ENCODE results near the gene FKRP.
A peak's percentile ranks its signal among the peaks of the same experiment; 100 is the strongest.

Gene FKRP

GRCh38 chr19:46732172-46732938 lies 13.5 kb upstream of the FKRP start:
- no peak for DNase-seq

DNA sequence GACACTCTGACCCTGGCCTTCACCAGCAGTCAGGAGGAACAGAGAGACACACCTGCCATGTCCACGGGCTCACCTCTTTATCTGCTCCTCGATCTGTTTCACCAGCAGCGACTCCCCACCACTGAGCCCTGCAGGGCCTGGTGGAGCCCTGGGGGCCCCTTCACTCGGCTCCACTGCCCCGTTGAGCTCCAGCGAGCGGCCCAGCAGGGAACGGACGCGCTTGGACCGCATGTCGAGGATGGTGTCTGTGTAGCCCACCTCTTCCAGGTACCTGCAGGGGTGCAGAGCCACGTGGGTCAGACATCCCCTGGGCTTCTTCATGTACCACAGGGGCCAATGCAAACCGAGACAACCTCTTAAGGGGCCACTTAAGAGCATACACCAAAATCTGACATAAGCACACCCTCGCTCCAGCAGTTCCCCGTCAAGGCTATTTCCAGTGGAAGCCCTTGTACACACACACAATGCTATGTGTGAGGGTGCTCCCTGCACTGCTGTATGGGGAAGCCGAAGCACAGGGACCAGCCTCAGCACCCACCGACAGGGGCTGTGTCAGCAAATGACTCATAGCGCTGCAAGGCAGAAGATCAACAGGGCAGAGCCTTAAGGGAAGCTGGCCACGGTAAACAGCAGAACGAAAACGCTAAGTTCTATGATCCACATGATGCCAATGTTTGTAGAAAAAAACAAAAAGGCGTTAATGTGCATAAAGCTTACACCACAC lies 12.7 kb upstream of the FKRP start:
- DNase-seq: no peak

DNA sequence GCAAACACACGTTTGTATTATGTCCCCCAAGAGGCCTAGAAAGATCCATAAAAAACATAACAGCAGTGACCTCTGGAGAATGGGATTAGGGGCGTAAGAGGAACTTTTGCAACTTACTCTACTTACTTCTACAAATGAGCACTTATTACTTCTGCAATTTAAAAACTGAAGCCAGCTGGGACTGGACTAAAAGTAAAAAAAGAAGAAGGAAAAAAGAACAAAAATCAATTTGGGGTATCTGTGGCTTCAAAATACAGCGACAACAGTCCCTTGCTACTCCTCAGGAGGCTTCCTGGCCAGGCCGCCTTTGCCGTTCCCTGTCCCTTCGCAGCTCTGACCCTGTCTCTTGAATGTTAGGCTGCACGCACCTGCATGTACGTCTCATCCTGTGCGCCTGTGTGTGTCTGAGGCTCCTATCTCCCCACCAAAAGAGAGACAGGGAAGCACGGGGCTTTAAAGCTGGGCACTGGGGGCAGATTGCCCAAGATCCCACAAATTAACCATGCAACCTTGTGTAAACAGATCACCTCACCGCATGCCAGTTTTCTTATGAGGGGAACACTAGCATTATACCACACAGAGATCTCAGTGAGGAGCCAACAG lies 12.1 kb upstream of the FKRP start:
- no peak for DNase-seq

DNA sequence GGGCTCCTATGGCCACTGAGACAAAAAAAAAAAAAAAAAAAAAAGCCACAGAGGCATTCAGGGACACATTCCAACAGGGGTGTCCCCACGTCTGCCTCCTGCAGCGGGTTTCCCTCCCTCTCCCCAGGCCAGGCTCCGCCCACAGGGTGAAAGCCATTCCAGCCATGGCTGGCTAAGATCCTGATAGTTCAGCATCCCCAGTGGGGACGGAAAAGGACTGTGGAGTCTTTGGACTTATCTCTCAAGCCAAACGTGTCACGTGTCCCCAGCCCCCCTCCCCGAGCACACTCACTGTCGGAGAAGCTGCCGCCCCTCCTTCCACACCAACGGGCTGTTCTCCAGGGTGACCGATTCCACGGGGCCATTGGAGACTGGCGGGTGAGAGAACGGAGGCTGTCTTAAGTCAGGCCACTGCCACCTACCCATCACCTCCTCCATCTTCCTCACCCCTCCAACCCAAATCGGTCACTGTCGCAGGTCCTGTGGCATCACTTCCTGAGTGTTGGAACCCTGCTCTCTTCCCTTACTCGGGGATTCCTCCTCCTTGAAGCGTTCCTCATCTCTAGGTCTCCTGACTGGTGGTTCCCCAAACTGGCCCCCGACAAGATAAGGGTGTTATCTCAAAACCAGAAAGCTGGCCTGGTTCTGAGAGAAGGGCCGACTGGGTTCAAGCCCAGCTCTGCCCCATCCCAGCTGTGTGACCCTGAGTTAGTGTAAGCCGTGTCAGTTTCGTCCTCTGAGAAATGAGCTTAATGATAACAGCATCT lies 9.1 kb upstream of the FKRP start:
- DNase-seq: no peak

GRCh38 chr19:46737298-46737654 lies 8.6 kb upstream of the FKRP start:
- DNase-seq: no peak

GRCh38 chr19:46737761-46738171 lies 8.1 kb upstream of the FKRP start:
- DNase-seq: no peak

GRCh38 chr19:46739290-46739771 lies 6.5 kb upstream of the FKRP start:
- DNase-seq: no peak

DNA sequence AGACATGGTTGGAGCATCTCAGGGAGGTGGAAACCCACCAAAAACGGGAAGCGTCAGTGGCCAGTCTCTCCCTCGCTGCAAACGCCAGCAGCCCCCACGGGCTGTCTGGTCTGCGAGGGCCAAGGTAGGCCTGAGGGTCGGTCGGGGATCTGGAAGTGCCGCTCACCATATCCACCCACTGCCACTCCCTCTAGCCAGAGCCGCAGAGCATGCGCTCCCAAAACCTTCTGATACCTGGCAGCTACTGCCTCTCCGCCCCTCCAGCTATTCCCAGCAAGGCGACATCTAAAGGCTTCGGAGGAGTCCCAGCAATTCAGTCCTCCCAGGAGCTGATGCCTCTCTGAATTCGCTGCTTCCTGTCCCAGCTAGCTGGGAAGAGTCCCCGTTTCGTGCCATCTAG lies 4.4 kb upstream of the FKRP start:
- no peak for DNase-seq

- DNase-seq: no peak
Observed at GRCh38 chr19:46742926-46743480, 2.9 kb upstream of the FKRP start.

DNA sequence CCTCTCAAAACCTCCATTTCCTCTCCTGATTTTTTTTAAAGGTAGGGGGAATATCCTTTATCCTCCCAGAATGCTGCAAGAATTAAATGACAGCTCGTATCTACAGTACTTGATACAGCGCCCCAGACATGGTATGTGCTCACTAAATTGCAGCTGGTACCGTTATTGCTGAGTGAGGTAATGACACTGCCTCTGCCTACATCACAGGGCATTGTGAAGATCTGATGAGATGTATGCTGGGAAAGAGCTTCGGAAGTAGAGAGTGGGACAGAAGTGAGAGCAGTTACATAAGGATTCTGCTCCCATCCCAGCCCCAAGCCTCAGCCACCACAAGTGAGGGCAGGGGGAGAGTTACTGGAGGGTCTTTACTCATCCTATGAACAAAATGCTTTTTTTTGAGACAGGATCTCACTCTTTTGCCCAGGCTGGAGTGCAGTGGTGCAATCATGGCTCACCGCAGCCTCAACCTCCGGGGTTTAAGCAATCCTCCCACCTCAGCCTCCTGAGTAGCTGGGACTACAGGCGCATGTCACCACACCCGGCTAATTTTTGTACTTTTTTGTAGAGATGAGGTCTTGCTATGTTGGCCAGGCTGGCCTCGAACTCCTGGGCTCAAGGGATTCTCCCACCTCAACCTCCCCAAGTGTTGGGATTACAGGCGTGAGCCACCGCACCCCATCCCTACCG lies 1.7 kb upstream of the FKRP start:
- no peak for DNase-seq

DNA sequence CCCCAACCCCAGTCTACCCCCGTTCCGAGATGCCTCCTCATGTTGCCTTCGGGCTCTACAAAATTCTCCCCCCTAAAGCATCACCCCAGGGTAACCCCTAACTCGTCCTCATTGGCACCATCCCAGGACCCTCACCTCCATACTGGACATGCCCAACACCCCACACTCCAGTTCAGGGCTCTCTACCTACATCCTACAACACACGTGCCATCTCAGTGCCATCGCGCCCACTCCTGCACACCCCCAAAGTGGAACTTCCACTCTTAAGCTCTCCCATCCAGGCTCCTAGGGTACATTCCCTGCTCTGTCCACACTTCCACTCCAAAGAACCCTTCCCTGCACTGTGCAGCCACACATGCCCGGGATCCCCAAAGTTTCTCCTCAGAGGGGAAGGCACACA lies 827 bp upstream of the FKRP start:
- no peak for DNase-seq

GRCh38 chr19:46746281-46747057 lies 612 bp downstream of the FKRP start, which contains the start of gene STRN4:
Gene STRN4, minus strand, starts transcription at chr19:46746450. Its CDS starts 20 bp downstream, at chr19:46746430.
- DNase-seq: peak; percentile 77

DNA sequence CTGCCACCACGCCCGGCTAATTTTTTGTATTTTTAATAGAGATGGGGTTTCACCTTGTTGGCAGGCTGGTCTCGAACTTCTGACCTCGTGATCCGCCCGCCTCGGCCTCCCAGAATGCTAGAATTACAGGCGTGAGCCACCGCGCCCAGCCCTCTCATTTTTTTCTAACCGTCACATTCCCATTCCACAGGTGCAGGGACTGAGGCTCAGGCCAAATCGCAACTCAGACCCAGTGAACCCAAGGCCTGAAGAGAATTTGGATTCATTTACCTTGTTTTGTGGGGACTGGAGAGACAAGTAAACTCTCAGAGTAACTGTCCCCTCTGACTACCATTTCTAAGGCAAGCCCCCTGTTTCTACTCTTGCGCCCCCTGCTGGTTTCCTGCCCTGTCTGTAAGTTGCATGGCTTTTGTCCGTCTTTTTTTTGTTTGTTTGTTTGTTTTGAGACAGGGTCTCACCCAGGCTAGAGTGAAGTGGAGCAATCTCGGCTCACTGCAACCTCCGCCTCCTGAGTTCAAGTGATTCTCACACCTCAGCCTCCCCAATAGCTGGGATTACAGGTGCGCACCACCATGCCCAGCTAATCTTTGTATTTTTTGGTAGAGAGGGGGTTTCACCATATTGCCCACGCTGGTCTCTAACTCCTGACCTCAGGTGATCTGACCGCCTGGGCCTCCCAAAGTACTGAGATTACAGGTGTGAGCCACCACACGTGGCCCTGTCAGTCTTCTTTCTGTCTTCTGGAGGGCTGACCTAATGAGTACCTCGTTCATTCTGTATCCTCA lies 2.7 kb downstream of the FKRP start:
- DNase-seq: peak; percentile 94

- DNase-seq: peak; percentile 73
Observed at GRCh38 chr19:46753420-46754155, 7.7 kb downstream of the FKRP start.

DNA sequence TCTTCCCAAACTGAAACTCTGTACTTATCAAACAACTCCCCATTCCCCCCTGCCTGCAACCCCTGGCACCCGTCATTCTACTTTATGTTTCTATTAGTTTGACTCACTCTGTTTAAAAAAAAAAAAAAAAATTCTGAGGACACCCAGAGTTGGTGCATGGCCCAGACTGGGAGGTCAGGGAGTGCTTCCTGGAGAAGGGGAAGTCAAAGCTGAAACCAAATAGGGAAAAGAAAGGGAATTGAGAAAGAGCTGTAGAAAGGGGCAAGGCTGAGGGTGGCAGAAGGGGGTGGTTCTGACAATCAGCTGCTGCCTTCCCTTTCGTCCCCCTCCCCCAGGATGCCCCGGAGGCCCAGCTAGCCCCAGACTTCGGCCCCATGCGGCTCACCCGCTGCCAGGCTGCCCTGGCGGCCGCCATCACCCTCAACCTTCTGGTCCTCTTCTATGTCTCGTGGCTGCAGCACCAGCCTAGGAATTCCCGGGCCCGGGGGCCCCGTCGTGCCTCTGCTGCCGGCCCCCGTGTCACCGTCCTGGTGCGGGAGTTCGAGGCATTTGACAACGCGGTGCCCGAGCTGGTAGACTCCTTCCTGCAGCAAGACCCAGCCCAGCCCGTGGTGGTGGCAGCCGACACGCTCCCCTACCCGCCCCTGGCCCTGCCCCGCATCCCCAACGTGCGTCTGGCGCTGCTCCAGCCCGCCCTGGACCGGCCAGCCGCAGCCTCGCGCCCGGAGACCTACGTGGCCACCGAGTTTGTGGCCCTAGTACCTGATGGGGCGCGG lies 9.4 kb downstream of the FKRP start:
- no peak for DNase-seq

DNA sequence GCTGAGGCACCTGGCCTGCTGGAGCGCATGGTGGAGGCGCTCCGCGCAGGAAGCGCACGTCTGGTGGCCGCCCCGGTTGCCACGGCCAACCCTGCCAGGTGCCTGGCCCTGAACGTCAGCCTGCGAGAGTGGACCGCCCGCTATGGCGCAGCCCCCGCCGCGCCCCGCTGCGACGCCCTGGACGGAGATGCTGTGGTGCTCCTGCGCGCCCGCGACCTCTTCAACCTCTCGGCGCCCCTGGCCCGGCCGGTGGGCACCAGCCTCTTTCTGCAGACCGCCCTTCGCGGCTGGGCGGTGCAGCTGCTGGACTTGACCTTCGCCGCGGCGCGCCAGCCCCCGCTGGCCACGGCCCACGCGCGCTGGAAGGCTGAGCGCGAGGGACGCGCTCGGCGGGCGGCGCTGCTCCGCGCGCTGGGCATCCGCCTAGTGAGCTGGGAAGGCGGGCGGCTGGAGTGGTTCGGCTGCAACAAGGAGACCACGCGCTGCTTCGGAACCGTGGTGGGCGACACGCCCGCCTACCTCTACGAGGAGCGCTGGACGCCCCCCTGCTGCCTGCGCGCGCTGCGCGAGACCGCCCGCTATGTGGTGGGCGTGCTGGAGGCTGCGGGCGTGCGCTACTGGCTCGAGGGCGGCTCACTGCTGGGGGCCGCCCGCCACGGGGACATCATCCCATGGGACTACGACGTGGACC lies 10.1 kb downstream of the FKRP start:
- no peak for DNase-seq

DNA sequence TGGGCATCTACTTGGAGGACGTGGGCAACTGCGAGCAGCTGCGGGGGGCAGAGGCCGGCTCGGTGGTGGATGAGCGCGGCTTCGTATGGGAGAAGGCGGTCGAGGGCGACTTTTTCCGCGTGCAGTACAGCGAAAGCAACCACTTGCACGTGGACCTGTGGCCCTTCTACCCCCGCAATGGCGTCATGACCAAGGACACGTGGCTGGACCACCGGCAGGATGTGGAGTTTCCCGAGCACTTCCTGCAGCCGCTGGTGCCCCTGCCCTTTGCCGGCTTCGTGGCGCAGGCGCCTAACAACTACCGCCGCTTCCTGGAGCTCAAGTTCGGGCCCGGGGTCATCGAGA lies 10.7 kb downstream of the FKRP start:
- DNase-seq: no peak

DNA sequence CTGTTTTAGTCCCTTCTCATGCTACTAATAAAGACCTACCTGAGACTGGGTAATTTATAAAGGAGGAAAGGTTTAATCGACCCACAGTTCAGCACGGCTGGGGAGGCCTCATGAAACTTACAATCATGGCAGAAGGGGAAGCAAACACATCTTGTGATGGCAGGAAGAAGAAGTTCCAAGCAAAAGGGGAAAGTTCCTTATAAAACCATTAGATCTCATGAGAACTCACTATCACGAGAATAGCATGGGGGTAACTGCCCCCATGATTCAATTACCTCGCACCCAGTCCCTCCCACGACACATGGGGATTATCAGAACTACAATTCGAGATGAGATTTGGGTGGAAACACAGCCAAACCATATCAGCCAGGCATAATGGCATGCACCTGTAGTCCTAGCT lies 13.3 kb downstream of the FKRP start:
- DNase-seq: no peak
